ENCODE data around the gene RXRA.

The RXRA gene

GRCh38 chr9:134404376-134405358 is 78.4 kb downstream of the RXRA start:
- no peak for DNase-seq

- no peak for DNase-seq
These were observed 79.3 kb downstream of the RXRA start for GRCh38 chr9:134405527-134405926.

GRCh38 chr9:134406366-134407120 is 80.3 kb downstream of the RXRA start:
- no peak for DNase-seq

- DNase-seq, result peak; percentile 61
These were observed 81.0 kb downstream of the RXRA start for GRCh38 chr9:134407121-134407779.

- DNase-seq, result no peak
These were observed 82.1 kb downstream of the RXRA start for GRCh38 chr9:134408389-134408788.

- DNase-seq, result no peak
These were observed 82.9 kb downstream of the RXRA start for GRCh38 chr9:134408939-134409737.

GRCh38 chr9:134410071-134410834 is 84.0 kb downstream of the RXRA start:
- no peak for DNase-seq

GRCh38 chr9:134410835-134411217 is 84.6 kb downstream of the RXRA start:
- no peak for DNase-seq

- no peak for DNase-seq
These were observed 85.4 kb downstream of the RXRA start for GRCh38 chr9:134411440-134412297.

- DNase-seq, result no peak
These were observed 86.0 kb downstream of the RXRA start for GRCh38 chr9:134412298-134412711.

GRCh38 chr9:134413112-134413715 is 87.0 kb downstream of the RXRA start:
- no peak for DNase-seq

GRCh38 chr9:134413890-134414623 is 87.8 kb downstream of the RXRA start:
- DNase-seq, result peak; percentile 83

GRCh38 chr9:134414900-134415425 is 88.7 kb downstream of the RXRA start:
- DNase-seq, result no peak

GRCh38 chr9:134416385-134417015 is 90.2 kb downstream of the RXRA start:
- DNase-seq, result no peak

- no peak for DNase-seq
These were observed 92.1 kb downstream of the RXRA start for GRCh38 chr9:134418354-134418753.

GRCh38 chr9:134419000-134419683 is 92.9 kb downstream of the RXRA start:
- no peak for DNase-seq

GRCh38 chr9:134419684-134420076 is 93.4 kb downstream of the RXRA start:
- DNase-seq, result no peak

GRCh38 chr9:134420281-134420845 is 94.1 kb downstream of the RXRA start:
- DNase-seq, result no peak

Measured in NCI-H510A (cell line).